ENCODE measurements around the gene ASAH2B.

DNA sequence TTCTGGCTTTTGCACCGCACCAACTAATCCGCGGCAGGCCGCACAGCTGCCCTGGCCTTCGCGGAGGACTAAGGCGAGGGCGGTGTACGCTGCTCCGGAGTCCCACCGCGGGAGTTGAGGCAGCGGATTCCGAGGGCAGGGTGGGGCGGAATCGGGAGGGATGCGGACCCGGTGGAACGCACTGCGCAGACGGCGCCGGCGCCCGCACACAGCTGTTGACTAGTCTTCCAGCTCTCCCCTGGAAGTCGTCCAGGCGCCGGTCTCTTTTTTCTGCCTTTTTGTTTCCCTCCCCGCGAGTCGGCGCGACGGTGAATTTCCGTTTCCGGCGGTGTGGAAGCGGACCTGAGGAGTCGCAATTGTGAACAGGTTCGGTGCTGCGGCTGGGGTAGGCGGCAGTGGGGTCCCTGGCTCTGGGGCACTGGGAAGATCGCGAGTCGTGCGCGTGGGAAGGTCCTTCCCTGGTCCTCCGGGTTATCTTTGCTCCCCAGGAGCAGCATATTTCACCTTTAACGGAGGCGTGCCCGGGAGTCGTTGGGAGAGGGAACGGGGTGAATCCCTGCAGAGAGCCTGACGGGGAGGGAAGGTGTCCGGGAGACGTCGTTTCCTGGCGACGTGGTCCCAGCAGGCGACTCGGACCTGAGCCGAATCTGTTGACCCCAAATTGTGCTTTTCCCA, at the start of gene ASAH2B:
- TF ChIP-seq, protein P1, sequence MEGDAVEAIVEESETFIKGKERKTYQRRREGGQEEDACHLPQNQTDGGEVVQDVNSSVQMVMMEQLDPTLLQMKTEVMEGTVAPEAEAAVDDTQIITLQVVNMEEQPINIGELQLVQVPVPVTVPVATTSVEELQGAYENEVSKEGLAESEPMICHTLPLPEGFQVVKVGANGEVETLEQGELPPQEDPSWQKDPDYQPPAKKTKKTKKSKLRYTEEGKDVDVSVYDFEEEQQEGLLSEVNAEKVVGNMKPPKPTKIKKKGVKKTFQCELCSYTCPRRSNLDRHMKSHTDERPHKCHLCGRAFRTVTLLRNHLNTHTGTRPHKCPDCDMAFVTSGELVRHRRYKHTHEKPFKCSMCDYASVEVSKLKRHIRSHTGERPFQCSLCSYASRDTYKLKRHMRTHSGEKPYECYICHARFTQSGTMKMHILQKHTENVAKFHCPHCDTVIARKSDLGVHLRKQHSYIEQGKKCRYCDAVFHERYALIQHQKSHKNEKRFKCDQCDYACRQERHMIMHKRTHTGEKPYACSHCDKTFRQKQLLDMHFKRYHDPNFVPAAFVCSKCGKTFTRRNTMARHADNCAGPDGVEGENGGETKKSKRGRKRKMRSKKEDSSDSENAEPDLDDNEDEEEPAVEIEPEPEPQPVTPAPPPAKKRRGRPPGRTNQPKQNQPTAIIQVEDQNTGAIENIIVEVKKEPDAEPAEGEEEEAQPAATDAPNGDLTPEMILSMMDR (IDR thresholded peaks at IDR 0.05) = no peak
- TF ChIP-seq POLR2A (IDR thresholded peaks at IDR 0.05) = peak; percentile 51

All from right lobe of liver (tissue), 4 donors.